ENCODE data around the gene SEC61B.

SEC61B gene

GRCh38 chr9:99221621-99222415 lies at the start of gene SEC61B, which contains the start of gene ALG2:
TSS of gene SEC61B (plus strand) at chr9:99222282. CDS start at chr9:99222364, 82 bp downstream.
TSS of gene ALG2 (minus strand) at chr9:99221942. CDS start at chr9:99221894, 48 bp downstream.
- peak; percentile 87 for DNase-seq (ENCODE audit: low read depth)

GRCh38 chr9:99173570-99174504 lies 48.2 kb upstream of the SEC61B start:
- no peak for DNase-seq (ENCODE audit: low read depth)

DNA sequence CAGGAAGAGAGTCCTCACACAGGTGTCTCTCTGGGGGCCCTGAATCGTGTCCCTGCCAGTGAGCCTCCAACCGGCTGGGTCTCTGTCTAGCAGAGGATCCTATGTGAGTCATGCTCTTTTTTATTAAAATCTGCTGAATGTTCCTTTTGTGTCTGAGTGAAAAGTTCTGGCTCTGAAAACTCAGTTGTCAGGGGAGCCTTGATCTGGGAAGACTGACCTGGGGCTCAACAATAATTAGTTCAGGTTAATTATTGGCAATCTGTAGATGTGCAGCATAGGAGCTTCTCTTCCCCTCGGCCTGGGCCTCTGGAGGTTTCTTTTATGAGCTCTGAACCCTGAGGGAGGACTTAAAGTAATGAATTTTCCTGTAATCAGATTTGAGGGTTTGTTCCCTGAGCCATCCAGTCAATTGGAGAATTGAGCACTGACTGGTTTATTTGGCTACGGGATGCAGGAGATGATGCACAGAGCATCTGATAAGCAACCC lies 45.5 kb upstream of the SEC61B start:
- DNase-seq (ENCODE audit: low read depth), result no peak

GRCh38 chr9:99177576-99178366 lies 44.3 kb upstream of the SEC61B start:
- DNase-seq (ENCODE audit: low read depth), result no peak

- DNase-seq (ENCODE audit: low read depth), result no peak
These were observed 42.9 kb upstream of the SEC61B start for GRCh38 chr9:99178912-99179872.

GRCh38 chr9:99180199-99180598 lies 41.9 kb upstream of the SEC61B start:
- DNase-seq (ENCODE audit: low read depth), result no peak

GRCh38 chr9:99180662-99181061 lies 41.4 kb upstream of the SEC61B start:
- DNase-seq (ENCODE audit: low read depth), result no peak

DNA sequence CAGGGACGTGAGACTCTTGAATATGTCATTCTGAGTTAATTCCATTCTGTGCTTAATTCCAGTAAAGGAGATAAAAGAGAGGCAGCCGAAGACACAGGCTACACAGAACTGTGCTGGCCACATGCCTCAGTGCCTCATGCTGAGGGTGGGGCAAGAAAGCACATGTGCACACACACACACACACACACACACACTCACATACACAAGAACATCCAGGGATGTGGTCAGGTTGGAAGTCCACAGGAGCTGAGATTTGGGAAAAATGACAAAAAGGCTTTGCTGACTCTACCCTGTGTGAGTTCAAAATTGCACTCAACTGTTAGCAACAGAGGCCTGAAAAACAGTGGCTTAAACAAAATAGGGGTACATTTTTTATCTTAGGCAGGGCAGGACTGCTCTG lies 40.9 kb upstream of the SEC61B start:
- DNase-seq (ENCODE audit: low read depth), result no peak

GRCh38 chr9:99181621-99182020 lies 40.5 kb upstream of the SEC61B start:
- peak; percentile 26 for DNase-seq (ENCODE audit: low read depth)

- no peak for DNase-seq (ENCODE audit: low read depth)
These were observed 39.7 kb upstream of the SEC61B start for GRCh38 chr9:99182356-99182755.

- DNase-seq (ENCODE audit: low read depth), result no peak
These were observed 38.5 kb upstream of the SEC61B start for GRCh38 chr9:99183616-99184015.

- DNase-seq (ENCODE audit: low read depth), result no peak
These were observed 38.0 kb upstream of the SEC61B start for GRCh38 chr9:99184110-99184474.

DNA sequence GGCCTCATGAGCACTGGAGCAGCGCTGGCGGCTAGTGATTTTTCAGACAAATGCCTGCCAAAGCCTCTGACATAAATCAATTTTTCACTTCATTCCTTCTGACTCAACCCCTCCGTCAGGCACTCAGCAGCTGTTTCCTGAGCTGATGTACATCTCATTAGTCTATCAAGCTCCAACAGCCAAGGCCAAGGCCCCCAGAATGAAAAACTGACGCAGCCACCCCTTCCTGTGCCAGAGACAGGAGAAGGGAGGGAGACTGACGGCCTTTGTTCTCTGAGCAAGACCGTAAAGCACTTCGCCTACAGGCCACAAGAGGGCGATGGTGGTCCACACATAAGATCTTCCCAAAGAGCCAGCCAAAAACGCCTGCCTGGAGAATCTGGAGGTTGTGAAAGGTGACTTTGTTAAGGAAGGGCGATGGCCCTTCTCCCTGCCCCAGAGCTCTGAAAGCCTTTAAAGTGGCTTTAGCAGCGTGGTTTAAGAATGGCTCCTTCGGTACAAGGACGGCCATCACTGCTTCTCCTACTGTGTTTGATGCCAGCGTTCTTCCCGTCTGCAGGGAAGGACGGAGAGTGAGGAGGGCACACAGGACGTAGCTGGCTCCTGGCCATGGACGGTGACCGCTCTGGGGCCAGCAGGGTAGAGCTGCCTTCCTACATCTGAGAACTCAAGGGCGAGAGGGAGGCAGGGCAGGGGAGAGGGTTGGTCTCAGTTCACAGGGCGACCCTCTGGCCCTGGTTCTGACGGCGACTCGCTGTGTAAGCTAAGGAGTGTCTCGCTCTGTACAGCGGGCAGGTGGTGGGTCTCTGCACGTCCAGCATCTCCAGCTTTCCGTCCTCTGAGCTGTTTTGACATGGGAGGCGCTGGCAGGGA lies 37.4 kb upstream of the SEC61B start:
- DNase-seq (ENCODE audit: low read depth), result peak; percentile 73

DNA sequence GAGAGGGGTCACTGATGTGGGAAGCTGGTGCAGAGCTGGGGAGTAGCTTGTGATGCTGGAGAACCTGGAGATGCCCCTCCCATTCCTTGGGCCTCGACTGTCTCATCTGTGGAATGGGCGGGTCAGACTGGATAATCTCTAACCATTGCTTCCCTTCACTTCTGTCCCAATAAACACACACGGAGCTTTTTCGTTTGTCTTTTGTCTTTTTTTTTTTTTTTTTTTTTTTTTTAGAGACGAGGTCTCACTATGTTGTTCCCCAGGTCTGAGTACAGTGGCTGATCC lies 36.8 kb upstream of the SEC61B start:
- DNase-seq (ENCODE audit: low read depth), result no peak

- DNase-seq (ENCODE audit: low read depth), result no peak
These were observed 36.1 kb upstream of the SEC61B start for GRCh38 chr9:99185934-99186333.

DNA sequence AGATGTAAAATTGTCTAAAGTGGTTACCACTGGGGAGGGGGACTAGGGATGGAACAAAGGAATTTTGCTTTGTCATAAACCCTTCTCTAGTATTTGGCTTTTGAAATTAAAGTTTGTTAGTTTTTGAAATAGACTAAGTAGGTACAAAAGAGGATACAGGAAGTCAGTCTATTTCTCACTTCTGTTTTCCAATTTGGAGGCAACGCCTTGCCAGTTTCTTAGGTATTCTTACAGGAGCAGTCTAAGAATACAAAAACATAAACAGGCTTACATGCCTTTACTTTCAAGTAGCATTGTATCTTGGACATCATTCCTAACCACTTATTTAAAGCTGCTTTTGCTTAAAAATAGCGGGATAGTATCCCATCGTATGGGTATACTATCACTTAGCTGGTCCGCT lies 34.8 kb upstream of the SEC61B start:
- DNase-seq (ENCODE audit: low read depth), result no peak

DNA sequence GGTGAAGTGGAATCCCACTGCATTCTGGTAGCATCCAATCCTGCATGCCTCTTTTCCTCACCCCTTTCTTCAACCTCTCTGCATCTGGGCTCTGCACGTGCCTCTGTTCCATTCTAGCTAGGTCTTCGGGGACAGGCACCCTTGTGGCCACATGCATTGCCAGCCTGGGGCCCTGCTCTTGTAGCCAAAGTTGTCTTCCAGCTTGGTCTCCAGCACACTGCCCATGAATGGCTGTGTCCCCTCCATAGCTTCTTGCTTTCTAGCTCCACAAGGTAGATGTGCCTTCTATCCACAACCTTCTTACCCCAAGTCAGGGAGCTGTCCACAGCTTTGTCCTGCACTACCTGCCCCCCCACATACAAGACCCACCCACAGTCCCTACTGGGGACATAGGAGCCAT lies 32.9 kb upstream of the SEC61B start:
- no peak for DNase-seq (ENCODE audit: low read depth)

DNA sequence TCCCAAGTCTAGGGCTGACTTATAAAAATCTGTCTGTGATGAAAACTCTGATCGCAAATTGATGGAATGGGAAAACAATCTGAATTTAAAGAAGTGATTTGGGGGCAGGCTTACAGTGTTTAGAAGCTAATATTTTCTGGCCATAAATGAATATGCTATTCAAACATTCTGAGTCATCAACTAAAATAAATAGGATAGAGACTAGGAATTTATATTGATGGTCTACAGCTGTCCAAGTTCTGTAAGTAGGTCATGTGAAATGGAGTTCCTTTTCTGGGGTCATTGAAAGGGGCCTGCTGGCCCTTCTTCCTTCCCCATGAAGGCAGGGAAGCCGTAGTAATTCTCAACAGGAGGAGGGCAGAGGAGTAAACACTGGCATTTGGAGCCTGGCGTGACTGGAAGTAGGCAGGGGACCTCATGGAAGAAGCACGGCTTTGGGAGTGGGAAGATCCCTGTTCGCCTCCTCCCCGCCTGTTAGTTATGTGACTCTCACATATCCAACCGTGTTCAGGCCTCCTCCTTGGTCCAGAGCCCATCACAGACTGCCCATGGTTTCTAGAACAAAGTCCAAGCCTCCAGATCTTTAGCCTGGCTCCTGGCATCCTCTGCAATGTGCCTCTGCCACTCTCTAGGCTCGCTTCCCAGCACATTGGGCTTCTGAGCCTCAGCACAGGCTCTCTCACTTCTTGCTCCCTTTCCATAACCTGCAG lies 32.0 kb upstream of the SEC61B start:
- DNase-seq (ENCODE audit: low read depth), result no peak

- no peak for DNase-seq (ENCODE audit: low read depth)
These were observed 31.3 kb upstream of the SEC61B start for GRCh38 chr9:99190597-99191283.
